ENCODE measurements around the gene SH3PXD2B.
A peak's percentile ranks its signal among the peaks of the same experiment; 100 is the strongest.
"Not testable (repeated sequence)": the region's sequence is repeated elsewhere in the genome, so short reads cannot be mapped to it uniquely, and the experiment has no call there.

The SH3PXD2B gene

DNA sequence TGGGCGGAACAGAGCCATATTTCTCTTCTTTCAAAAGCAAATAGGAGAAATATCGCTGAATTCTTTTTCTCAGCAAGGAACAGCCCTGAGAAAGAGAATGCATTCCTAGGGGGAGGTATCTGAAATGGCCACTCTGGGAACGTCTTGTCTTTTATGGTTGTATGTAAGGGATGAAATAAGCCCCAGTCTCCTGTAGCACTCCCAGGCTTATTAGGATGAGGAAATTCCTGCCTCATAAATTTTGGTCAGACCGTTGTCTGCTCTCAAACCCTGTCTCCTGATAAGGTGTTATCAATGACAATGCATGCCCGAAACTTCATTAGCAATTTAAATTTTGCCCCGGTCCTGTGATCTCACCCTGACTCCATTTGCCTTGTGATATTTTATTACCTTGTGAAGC, 52.3 kb downstream of the SH3PXD2B start:
- DNase-seq (ENCODE audit: low read depth in 3 of 3): not testable (repeated sequence)

DNA sequence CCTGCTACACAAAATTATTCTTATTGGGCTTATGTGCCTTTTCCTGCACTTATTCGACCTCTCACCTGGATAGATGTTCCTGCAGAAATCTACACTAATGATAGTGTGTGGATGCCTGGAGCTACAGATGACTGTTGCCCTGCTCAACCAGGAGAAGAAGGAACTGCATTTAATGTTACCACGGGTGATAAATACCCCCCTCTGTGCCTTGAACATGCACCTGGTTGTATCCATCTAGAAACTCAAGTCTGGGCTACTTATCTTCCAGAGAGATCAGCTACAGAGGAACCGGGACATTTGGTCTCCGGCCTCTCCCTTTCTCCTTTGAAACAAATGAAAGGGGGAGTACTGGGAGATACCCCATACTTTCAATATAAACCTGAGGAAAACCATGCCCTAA, 54.5 kb downstream of the SH3PXD2B start:
- no peak for DNase-seq (ENCODE audit: low read depth in 3 of 3)

DNA sequence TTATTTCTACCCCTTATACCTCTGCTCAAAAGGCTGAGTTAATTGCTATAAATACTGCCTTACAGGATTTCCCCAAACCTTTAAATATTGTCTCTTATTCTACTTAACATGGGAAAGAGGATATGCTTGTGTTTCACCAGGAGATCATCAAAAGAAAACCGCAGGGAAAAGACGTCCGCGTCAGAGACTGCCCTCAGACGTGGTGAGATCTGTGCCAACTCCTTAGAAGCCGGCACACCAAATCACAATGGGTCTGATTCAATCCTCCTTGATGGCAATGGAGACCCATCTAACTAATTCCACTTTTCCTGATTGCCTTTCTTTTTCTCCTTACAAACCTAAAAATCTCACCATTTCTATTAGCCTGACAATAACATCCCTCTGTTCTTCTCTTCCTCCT, 55.0 kb downstream of the SH3PXD2B start:
- no peak for DNase-seq (ENCODE audit: low read depth in 3 of 3)

DNA sequence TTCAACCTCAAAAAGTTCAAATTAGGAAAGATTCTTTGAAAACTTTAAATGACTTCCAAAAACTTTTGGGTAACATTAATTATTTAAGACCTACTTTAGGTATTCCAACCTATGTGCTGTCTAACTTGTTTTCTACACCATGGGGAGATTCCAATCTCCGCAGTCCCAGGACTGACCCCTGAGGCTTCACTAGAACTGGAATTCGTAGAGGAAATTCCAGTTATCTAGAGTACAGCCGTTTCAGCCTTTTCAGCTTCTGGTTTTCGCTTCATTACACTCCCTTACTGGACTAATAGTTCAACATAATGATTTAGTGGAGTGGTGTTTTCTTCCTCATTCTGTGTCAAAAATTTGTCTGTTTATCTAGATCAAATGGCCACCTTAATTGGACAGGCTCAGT, 55.7 kb downstream of the SH3PXD2B start:
- DNase-seq (ENCODE audit: low read depth in 3 of 3): not testable (repeated sequence)

DNA sequence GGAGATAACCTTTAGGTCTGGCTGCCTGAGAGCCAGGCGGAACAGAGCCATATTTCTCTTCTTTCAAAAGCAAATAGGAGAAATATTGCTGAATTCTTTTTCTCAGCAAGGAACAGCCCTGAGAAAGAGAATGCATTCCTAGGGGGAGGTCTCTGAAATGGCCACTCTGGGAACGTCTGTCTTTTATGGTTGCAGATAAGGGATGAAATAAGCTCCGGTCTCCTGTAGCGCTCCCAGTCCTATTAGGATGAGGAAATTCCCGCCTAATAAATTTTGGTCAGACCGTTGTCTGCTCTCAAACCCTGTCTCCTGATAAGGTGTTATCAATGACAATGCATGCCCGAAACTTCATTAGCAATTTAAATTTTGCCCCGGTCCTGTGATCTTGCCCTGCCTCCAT, 57.3 kb downstream of the SH3PXD2B start:
- DNase-seq (ENCODE audit: low read depth in 3 of 3): not testable (repeated sequence)

DNA sequence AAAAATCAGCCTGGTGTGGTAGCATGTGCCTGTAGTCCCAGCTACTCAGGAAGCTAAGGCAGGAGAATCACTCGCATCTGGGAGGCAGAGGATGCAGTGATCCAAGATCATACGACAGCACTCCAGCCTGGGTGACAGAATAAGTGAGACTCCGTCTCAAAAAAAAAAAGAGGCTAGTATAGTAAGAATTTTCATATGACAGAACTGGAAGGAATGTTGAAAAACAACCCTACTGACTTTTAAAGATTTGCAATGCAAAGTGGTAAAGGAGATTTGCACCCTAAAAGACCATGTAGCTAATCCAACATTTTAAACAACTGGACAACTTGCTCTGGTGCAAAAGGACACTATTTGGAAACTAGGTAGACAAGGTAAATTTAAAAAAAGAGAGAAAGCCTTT, 58.1 kb downstream of the SH3PXD2B start:
- no peak for DNase-seq (ENCODE audit: low read depth in 3 of 3)

DNA sequence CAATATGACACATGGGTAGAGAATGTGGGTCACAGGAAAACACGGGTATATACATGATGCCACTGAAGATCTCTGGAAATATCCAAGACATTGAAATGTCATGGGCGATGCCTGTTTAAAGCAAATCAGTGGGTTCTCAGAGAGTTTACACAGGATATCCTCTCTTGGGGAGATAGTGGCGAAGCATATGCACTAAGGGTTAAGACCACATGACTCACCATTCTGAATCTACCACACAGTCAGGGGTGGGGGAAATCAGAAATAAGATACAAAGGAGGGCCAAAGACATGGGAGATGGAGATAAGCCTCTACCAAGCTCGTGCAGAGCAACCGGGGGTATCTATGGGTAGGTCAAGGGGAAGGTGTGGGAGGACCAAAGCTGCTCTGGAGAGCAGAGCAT, 58.8 kb downstream of the SH3PXD2B start:
- no peak for DNase-seq (ENCODE audit: low read depth in 3 of 3)

DNA sequence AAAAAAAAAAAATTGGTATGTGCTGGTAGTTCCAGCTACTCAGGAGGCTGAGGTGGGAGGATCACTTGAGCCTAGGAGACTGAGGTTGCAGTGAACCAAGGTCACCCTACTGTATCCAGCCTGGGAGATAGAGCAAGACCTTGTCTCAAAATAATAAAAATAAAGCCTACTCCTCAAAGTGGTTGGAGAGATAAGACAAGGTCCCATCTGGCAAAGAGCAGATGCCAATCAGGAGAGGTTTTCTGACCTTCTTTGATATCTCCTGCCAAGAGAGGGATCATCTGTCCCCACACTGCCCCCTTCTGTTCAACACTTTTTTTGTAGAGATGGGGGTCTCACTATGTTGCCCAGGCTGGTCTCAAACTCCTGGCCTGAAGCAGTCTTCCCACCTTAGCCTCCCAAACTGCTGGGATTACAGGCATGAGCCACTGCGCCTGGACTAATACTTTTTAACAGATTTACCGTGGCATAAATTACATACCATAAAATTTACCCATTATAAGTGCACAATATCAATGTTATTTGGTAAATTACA, 64.7 kb downstream of the SH3PXD2B start:
- DNase-seq (ENCODE audit: low read depth in 3 of 3): no peak

DNA sequence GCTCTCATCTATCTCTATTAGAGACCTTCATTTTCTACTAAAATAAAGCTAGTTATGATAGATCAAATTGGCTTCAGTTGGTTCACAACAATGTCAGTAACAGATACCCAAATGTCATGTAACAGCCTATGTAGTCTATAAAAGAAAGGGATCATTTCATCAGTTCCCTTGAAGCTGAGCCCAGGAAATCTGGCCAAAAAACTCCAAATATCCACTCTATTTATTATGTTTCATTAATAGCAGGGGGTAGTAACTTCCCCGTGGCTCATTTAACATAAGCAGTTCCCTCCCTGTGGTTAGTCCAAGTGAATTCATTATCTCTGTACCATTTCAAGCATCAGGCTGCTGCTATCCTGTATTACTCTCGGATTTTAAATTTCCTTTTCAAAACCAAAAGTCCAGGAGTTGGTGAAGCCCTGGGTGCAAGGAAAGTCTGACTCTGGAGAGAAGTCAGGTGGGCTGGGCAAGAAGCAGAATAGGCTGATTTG, 66.0 kb downstream of the SH3PXD2B start:
- DNase-seq (ENCODE audit: low read depth in 3 of 3): no peak

DNA sequence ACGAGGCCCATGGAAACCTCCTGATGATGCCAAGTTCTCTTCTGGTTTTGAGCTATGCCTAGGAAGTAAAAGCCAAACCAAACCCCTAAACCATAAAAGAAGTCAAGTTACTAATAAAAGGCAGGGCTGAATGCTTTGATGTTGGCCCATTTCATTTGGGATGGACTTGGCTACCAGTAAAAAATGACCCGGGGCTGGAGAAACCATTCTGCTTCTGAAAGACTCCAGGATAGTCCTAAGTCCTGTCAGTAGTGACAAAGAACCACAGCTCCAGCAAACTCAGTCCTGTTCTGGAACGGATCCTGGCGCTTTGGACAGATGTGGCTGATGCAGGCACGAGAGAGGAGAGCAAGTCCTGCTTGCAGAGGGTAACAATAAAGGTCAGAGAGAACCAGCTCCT, 68.6 kb downstream of the SH3PXD2B start:
- no peak for DNase-seq (ENCODE audit: low read depth in 3 of 3)

DNA sequence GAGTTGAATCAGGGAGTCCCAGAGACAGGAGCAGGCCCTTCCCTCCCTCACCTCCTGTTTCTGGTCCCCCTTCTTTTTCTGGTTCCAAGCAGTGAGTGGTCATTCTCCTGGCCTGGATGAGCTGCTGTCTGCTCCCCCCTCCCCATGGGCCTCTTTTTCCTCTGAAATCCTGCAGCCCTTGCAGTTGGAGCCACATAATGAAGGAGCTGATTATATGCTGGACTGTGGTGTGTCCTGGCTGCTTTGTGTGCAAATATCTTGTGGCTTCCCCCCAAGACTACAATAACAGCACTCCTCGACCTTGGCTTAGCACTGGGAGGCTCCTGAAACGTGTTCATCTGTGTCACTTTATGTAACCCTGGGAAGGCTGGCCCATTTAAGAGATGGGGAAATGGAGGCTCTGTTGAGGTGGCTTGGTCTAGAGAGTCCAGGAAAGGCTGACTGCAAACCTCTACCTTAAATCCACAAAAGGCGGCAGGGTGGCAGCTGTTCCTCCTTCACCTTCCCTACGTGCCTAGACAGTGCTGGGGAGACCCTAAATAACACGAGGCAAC, 69.2 kb downstream of the SH3PXD2B start:
- no peak for DNase-seq (ENCODE audit: low read depth in 3 of 3)

DNA sequence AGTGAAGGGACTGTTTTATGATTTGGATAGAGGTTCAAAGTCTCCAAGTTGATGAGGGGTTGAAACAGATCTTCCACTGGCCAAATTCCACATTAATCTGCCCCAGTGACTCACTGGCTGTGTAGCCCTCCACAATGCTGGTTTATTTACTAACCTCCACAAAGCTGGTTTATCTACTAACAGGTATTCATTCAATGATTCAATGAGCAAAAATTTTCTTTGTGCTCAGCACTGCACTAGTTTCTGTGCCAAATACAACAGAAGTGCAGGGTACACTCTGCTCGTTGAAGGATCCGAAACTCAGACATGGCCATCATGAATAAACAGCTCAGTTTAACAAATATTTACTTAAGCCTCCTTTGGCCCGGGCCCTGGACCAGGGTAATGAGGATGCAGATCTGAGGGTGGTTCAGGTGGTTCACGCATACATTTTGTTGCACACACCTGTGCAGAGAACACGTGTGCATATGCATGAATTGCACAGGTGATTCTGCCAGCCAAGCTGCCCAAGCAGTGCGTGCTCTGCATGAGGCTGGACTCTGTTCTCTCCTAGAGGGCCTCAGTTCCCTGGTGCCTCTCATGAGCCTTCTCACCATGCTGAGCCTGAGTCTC, 71.0 kb downstream of the SH3PXD2B start:
- no peak for DNase-seq (ENCODE audit: low read depth in 3 of 3)

DNA sequence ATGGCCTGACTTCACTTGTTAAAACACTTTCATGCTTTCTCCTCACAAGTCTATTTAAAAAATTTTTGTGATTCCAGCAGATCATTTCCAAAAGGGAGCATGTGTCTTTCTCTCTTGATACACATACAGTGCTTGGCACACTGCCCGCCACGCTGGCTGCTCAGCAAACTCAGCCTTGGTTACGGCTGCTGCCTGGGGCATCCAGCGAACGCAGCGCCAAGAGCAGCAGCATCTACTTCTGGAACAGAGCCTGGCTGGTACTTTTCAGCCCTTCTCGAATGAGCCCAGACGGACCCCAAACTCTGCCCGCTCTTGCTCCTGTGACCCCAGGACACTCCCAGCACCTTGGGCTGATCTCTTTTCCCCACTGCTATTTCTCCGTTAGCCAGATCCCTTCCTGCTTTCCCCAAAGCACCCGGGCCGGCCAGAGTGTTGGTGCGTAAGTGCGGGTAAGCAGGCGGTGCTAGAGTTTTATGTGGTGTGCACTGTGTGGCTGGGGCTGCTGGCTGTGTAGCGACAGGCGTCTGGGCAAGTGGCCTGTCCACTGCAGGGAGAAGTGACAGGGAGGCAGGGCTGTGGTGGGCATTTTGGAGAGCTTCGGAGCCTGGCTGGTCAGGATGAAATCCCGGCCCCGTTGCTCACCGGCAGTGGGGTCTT, 73.2 kb downstream of the SH3PXD2B start:
- no peak for DNase-seq (ENCODE audit: low read depth in 3 of 3)

DNA sequence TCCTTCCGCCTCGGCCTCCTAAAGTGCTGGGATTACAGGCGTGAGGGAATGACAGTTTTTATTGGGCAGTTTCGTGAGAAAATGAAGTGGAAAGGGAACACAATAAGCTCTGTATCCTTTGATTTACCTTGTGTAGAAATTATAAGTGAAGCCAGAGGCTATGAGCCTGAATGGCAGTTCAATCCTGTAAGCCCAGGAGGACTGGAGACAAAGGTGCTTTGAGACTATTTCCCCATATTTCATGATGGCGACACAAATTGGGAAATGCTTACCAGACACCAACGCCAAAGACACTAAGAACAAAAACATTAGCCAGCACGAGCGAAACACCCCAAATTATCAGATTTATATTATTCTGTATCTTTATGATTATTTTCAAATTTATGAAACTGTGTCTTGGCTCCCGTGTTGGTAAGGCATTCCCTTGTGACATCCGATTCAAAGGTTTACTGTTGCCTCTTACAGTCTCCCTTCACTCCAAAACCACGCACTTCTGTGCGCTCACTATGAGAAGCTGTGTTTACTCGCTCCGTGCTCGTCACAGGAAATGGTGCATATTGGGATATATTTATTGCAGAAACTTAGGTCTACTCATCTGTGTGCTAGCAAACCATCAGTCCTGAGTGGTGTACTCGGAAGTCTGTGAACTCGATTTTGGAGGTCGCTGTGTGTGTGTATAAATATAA, 73.9 kb downstream of the SH3PXD2B start:
- no peak for DNase-seq (ENCODE audit: low read depth in 3 of 3)

DNA sequence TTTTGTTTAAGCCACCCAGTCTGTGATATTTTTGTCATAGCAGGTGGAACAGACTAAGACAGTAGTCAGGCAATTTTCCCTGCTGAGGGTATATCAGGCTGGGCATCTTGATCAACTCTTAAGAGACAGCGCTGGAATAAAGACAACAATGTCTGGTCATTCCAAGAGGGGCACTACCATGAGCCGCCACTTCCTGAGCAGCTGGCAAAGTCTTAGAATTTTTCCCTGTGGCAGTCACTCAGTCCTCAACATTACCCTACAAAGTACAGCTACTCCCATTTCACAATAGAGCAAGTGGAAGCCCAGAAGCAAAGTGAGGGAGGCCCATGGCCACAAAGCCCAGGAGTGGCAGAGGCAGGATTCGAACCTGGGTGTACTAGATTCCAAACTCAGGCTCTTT, 74.8 kb downstream of the SH3PXD2B start:
- DNase-seq (ENCODE audit: low read depth in 3 of 3): no peak

DNA sequence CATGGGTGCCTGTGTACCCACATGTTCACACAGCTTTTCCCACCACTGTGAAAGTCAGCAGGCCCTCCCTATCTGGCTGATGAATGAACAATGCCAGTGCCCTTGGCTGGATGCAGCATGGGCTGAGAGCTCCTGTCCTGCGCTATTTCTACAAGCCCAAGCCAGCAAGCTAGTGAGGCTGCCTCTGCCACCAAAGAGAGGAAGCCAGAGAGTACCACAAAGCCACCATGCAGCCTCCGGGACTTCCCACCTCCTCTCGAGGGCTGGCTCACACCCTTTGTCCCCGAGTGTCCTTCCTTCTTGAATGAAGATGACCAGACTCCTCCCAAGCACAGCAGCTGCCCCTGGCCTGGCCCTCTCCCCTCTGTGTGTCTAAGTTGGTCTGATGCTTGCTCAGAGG, 76.5 kb downstream of the SH3PXD2B start:
- no peak for DNase-seq (ENCODE audit: low read depth in 3 of 3)

DNA sequence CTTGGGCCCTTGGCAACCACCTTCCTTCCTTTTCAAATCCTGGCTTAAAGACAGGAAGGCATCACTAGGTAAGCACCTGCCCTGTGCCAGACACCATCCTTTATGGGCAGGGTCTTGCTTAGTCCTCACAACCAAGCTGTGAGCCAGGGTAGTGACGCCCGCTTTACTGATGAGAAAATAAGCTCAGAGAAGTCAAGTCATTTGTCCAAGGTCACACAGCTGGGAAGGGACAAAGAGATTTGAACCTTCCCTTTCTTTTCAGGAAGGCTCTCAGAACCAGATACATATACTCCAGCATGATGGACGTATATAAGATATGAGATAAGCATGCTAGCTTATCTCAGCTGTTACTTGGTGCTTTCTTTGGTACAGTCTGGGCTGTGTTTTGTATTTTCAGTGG, 76.9 kb downstream of the SH3PXD2B start:
- DNase-seq (ENCODE audit: low read depth in 3 of 3): no peak

DNA sequence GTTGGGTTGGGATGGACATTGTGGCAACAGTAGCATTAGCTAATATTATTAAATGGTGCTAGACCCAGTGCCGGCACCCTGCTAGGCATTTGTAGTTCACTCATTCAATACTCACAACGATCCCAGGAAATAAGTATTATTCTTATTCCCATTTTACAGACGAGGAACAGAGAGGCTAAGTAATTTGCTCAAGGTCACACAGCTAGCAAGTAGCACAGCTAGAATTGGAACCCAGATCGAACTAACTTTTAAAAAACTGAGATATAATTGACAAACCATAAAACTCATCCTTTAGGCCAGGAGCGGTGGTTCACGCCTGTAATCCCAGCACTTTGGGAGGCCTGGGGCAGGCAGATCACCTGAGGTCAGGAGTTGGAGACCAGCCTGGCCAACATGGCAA, 79.5 kb downstream of the SH3PXD2B start:
- no peak for DNase-seq (ENCODE audit: low read depth in 3 of 3)

DNA sequence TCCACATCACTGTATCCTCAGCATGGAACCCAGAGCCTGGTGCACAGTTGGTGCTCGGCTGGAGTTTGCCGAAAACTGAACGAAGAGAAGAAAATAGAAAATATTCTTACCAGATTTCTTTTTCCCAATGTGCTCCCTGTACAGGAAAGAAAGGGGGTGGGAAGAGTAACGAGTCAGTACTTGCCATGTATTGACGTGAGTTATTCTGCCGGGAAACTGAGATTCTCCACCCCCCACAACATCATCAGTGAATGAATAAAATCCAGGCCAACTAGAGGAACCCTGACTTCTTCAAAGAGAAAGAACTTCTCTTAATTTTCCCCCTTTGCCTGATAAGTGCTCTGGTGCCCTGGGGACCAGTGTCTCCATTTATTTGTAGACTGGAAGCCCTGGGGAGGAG, 80.6 kb downstream of the SH3PXD2B start:
- DNase-seq (ENCODE audit: low read depth in 3 of 3): no peak

DNA sequence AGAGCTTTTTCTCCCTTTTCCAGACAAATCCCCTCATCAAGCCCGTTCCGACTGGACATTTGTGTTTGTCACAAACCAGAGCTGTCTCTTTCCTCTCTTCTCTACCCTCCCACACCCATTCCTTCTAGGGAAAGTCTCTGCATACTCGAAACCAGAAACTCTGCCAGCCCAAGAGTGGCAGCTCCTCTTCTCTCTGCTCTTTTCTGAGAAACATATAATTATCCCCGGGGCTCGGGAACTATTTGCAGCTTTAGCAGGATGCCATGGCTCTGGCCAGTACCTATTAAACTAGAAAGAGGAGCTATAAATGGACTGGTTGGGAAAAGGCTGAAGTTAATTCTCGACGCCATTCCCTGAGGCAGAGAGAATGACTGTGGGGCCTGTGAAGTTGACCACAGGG, 82.6 kb downstream of the SH3PXD2B start:
- no peak for DNase-seq (ENCODE audit: low read depth in 3 of 3)

DNA sequence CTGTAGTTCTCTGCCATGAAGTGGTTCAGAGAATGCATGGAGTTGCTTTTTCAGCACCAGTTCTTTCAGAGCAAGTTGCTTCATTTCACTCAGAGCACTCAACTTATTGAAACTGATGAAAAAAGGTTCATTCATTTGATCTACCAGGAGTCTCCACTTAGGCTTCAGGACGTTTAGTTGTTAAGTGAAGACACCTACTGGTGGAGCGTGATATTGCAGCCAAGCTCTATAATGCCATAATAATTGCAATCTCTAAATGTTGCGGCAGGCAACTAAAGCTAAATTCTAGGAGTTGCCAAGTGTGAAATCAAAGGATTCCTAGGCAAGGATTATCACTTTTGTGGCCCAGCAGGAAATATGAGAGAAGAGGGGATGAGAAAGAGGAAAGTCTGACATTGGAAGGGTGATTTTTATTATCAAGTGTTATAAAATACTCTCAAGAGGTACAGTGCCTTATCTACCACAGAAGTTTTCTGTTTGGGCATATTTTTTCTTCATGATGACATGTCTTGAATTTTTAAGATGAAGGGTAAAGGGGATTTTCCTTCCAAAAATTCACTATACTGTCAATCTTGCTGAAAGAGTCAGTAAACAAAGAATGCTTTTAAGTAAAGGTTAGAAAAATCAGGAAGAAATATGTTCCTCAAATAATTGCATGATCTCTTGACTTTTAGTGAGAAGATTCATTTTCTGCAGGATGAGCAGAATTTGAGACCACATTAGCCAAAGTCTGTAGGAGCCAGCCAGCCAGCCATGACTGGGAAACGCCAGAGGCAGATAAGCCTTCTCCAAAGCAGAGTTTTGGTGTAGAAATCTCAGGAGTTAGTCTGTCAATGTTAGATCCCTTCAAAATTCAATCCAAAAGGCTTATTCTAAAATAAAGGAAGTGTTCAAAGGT, 83.4 kb downstream of the SH3PXD2B start:
- peak; percentile 9 to 41 (median 27) for DNase-seq (ENCODE audit: low read depth in 3 of 3)

DNA sequence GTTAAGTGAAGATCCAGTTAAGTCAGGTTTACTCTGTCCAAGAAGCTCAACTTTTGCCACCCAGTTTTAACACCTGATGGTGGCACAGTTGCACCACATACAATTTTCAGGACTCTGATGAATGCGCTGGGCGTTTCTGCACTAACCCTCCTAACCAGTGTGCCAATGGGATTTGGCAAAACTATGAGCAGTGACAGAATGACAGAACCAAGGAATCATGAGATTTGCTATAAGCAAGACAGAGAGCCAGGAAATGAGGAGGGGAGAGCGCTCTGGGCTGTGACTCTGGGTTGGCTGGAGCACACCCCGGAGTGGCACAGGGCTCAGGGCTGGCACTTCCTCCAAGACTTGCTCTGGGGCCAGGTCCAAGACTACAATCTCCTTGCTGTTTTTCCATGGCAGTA, 84.1 kb downstream of the SH3PXD2B start:
- no peak for DNase-seq (ENCODE audit: low read depth in 3 of 3)

Measured in stimulated activated CD4-positive, alpha-beta T cell treated with anti-CD3 and anti-CD28 coated beads, TNF-alpha, amount 100 ng/mL, for 48 hours (primary cell).